Left renal pelvis (tissue), 4 donors: ENCODE results near the gene CYP39A1. TPM values are rescaled to one million over a fixed set of nuclear protein-coding genes. Genes with fewer than 3 reads are reported as not detected.
A peak's percentile ranks its signal among the peaks of the same experiment; 100 is the strongest.

Experiments used
- DNase-seq, 4 donors: peaks; one replicate each; pipeline ENCODE4 v3.0.0-alpha.2; 2013; ENCODE audit warnings: low read depth in 4 of 4, low spot score in 3 of 4
- polyA plus RNA-seq, 4 donors: library from polyadenylated mRNA; unstranded; fragments of 120-200 nt; gene quantifications; one replicate each; pipeline ENCODE4 v1.2.1, GENCODE V29; 2013; ENCODE audit not compliant: insufficient read length in 4 of 4

Gene CYP39A1, protein sequence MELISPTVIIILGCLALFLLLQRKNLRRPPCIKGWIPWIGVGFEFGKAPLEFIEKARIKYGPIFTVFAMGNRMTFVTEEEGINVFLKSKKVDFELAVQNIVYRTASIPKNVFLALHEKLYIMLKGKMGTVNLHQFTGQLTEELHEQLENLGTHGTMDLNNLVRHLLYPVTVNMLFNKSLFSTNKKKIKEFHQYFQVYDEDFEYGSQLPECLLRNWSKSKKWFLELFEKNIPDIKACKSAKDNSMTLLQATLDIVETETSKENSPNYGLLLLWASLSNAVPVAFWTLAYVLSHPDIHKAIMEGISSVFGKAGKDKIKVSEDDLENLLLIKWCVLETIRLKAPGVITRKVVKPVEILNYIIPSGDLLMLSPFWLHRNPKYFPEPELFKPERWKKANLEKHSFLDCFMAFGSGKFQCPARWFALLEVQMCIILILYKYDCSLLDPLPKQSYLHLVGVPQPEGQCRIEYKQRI
- polyA plus RNA-seq, result 10 to 100 TPM in 1 of 4 donors, 1 to 10 TPM in 3; 8.1 to 13.6 (median 8.7) TPM

DNA sequence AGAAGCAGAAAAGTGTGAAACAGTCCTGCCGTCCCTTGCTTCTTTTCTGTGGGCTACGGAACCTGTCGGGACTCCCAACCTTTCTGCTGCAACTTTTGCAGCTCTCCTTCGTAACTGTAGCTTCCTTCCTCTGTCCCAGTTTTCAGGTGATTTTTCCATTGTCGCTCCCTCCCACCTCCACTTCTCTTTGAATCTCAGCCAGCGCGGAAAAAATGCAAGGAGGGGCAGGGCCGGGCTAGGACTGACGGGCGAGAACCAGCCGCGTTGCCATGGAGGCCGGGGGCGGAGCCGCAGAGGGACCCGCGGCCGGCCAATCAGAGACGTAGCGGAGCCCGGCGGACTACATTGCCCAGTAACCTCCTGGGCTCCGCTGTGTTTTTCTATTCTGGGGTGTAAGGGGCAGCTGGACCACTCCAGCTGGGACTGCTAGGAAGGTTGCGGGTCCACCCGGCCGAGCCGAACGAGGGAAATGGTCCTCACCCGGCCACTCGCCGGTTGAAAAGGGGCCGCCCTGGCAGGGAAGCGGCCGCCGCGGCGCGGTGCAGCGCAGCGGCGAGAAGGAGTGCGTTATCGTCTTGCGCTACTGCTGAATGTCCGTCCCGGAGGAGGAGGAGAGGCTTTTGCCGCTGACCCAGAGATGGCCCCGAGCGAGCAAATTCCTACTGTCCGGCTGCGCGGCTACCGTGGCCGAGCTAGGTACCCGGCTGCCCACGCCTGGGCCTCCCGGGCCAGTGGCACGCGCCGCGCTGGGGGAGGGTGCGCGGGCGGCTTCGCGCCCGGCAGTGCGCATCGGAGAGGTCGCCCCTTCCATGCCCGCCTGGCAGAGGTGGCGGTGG lies at the start of gene CYP39A1, which contains the start of gene SLC25A27:
Gene CYP39A1 (minus strand): TSS at position 216 of the 836 bp plus-strand sequence. CDS start 236 bp downstream, outside the sequence.
Gene SLC25A27 (plus strand): TSS at position 373 of the 836 bp plus-strand sequence. CDS start 218 bp downstream, at position 591.
- peak; percentile 84 to 89 (median 86) for DNase-seq

DNA sequence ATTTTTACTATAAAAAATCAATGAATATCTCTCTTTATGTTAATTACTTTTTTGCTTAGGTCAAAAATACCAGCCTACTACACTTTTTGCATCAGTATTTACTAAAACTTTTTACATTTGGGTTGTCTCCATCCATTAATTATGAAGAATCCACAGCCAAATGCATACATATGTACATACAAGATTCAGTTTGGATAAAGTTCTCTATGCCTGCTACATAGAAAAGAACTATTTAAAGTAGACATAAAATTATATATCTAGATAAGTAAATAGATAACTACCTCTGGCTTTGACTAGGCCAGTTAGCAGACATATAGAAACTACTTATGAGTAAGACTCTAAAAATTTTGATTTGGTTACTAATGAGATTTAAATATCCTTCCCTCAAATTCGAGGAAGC lies 47.4 kb upstream of the CYP39A1 start:
- no peak for DNase-seq

DNA sequence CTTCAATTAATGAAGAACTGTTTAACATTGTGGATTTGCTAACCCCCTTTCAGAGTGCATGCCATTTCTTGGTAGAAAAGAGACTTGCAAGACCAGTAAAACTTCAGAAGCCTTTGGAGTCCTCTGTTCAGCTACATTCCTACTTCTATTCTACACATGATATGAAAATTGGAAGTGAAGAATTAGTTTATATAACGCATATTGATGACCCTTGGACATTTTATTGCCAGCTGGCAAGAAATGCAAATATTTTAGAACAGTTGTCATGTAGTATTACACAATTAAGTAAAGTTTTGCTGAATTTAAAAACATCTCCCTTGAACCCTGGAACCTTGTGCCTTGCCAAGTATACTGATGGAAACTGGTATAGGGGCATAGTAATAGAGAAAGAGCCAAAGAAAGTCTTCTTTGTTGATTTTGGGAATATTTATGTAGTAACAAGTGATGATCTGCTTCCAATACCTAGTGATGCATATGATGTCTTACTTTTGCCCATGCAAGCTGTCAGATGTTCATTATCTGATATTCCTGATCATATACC lies 38.4 kb upstream of the CYP39A1 start:
- no peak for DNase-seq

DNA sequence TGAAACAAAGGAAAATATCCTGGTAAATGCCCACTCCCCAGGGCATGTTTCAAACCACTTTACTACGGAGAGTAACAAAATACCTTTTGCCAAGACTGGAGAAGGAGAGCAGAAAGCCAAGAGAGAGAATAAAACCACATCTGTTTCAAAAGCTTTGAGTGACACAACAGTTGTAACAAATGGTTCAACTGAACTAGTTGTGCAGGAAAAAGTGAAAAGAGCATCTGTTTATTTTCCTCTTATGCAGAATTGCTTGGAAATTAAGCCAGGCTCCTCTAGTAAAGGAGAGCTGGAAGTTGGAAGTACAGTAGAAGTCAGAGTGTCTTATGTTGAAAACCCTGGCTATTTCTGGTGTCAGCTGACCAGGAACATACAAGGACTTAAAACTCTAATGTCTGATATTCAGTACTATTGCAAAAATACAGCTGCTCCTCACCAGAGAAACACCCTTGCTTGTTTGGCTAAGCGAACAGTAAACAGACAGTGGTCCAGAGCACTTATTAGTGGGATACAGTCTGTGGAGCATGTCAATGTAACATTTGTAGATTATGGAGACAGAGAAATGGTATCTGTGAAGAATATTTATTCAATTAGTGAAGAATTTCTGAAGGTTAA lies 37.6 kb upstream of the CYP39A1 start:
- no peak for DNase-seq

DNA sequence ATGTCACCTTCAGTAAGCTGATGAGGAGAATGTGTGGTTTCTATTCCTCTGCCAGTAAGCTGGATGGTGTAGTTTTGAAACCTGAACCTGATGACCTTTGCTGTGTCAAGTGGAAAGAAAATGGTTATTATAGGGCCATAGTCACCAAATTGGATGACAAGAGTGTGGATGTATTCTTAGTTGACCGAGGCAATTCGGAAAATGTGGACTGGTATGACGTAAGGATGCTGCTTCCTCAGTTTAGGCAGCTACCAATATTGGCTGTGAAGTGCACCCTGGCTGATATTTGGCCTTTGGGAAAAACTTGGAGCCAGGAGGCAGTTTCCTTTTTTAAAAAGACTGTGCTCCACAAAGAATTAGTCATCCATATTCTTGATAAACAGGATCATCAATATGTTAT lies 37.0 kb upstream of the CYP39A1 start:
- no peak for DNase-seq

DNA sequence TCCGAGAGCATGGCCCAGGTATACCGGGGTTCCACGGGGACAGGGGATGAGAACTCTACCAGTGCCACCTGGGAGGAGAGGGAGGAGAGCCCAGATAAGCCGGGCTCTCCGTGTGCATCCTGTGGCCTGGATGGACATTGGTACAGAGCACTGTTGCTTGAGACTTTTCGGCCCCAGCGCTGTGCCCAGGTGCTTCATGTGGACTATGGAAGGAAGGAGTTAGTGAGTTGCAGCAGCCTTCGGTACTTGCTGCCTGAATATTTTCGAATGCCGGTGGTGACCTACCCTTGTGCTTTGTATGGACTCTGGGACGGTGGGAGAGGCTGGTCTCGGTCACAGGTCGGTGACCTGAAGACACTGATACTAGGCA lies 36.3 kb upstream of the CYP39A1 start:
- no peak for DNase-seq

DNA sequence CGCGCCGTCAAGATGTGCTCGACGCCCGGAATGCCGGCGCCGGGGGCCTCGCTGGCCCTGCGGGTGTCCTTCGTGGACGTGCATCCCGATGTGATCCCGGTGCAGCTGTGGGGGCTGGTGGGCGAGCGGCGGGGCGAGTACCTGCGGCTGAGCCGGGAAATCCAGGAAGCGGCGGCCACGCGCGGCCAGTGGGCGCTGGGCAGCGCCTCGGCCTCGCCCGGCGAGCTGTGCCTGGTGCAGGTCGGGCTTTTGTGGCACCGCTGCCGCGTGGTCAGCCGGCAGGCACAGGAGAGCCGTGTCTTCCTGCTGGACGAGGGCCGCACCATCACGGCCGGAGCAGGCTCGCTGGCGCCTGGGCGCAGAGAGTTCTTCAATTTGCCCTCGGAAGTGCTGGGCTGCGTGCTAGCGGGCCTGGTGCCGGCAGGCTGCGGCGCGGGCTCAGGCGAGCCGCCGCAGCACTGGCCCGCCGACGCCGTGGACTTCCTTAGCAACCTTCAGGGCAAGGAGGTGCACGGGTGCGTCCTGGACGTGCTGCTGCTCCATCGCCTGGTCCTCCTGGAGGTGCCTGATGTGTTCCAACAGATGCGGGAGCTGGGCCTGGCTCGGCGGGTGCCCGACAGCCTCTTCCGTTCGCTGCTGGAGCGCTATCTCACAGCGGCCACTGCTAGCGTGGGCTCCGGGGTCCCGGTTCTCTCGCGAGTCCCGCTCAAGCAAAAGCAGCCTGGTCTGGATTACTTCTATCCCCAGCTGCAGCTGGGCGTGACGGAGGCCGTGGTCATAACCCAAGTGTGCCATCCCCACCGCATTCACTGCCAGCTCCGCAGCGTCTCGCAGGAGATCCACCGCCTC lies 35.7 kb upstream of the CYP39A1 start:
- DNase-seq, result no peak

DNA sequence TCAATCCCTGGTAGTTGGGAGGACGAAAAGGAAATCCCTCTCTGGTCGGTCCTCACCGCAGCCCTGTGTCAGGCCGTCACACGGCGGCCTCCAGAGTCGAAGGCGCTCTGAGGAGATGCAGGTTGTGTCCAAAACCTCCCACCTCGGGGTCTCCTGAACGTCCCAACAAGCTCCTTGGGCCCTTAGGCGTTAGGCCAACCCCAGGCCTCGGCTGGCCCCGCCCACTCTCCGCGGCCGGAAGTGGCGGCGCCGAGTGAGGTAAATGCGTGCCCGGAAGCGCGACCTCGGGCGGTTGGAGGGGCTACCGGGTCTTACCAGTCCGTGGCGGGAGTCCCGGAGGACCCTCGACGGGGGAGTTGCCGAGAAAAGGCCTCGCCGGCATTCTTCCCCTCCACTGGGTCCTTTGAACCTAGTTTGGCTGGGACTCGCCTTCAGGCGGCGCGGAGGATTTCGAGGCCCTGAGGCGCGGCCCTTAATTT lies 35.0 kb upstream of the CYP39A1 start, which contains the start of gene TDRD6:
Gene TDRD6 (plus strand): TSS at position 267 of the 479 bp plus-strand sequence. CDS start 244 bp downstream, outside the sequence.
- DNase-seq, result no peak

DNA sequence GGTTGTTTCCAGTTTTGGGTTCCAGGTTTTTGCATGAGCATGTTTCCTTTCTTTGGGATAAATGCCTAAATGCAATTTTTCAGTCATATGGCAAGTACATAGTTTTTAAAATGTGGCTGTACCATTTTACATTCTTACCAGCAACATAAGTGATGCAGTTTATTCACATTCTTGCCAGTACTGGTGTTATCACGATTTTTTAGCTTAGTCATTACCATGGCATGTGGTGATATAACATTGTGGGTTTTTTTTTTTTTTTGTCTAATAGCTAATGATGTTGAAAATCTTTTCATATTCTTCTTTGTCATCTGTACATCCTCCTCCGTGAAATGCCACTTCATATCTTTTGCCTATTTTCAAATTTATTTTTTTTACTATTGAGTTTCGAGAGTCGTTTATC lies 32.2 kb upstream of the CYP39A1 start:
- DNase-seq, result no peak

DNA sequence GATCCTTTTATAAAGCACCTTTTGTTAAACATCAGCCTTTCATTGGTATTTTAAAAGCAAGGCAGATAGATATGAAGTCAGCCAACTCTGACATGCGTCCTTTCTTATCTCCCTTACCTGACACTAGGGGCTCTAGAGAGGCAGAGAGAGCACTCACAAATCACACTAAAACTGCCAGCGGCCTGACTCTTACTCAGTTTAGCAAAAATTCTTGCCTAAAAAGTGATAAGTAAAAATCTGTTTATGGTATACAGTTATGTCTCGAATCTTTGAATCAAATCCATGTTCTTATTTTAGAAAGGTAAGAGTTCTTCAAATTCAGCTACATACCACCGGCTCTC lies 24.7 kb upstream of the CYP39A1 start:
- no peak for DNase-seq

DNA sequence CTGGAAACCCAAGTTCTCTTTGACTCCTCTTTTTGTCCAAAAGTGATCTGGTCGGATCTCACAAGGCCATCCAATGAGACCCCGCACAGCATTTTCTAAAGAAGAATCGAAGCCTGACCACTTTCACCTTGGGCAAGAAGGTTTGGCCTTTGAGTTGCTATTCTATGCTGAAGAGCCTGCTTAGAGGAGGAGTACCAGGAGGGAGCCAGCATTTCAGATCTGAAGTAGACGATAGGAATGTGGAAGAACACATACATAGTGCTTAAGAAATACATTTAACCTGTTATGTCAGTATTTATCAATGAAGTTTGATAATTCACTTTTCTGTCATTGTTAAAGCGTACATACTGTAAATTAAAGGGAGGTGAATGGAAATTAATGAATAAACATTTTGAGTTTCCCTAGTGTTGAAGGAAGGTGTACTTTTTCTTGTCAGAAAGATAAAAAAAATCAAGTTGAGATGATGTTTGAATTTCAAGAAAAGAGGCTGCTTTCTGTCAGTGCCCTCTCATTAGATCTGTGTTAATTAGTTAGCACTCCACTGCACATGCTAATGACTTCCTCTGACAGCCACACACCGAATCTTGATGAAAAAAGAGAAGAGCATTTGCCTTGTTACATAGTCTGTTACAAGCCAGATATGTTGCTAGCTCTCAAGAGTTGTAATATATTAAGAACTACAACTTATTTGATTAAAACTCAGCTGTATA lies 24.1 kb upstream of the CYP39A1 start:
- DNase-seq, result no peak

DNA sequence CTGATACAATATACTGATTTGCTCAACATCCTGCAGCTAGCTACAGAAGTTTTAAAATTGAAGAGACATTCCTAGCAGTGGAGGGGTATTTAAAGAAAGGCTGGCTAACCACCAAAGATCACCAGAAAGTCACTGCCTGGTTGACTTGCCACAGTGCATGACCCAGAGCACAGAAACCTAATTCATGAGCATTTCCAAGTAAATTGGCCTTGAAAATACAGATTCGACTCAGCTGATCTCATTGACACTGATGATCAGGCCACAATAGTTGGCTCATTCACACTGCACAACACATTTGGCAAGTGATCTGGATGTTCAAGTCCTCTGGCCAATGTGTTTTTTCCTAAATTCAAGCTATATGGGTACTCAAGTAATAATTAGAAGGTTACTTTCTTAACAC lies 21.8 kb upstream of the CYP39A1 start:
- no peak for DNase-seq

DNA sequence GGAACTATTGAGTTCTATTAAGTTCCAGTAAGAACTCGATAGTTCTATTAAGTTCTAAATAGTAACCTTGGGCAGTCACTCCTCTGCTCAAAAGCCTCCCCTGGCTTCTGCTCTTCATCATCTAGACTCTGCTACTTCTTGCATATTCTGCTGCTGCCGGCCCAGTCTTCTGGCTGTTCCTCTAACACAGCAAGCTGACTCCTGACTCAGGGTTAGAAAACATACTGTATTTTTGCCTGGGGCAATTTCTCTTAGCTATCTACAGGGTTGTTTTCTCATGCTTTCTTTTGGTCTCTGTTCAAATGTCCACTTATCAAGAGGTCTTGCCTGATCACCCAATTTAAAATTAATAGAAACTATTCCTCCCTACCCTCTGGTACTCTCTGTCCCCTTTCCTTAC lies 14.8 kb upstream of the CYP39A1 start:
- DNase-seq, result no peak

DNA sequence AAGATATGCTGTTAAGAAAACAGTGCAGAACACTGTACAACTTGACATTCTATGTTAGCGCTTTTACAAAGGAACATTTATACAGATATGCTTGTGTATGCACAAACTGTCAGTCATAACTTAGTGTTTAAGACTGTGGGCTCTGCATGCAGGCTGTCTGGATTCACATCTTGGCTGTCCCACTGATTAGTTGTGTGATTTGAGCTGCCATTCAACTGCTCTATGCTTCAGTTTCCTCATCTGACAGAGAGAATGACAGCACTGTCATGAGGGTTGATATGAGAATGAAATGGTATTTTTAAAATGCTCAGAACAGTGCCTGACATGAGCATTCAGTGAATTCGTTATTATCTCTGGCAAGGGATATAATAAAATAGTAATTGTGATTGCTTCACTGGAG lies 8.9 kb upstream of the CYP39A1 start:
- no peak for DNase-seq

DNA sequence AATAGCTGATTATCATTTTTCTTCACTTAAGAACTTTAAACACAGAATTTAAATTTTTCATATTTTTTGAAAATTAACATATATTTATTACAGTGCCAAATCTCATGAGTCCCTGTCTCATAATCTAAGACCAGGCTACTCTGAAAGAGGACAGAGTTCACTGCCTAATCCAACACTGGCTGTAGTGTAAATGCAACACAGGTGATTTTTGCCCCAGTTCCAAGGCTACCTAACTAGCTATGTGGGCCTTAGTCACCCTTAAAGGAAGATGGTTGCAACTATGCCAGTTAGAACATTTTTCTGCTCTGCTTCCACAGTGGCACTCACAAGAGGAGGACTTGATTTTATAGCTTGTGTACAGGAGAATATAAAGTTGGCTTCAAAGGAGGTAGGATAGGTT lies 5.0 kb upstream of the CYP39A1 start:
- no peak for DNase-seq

DNA sequence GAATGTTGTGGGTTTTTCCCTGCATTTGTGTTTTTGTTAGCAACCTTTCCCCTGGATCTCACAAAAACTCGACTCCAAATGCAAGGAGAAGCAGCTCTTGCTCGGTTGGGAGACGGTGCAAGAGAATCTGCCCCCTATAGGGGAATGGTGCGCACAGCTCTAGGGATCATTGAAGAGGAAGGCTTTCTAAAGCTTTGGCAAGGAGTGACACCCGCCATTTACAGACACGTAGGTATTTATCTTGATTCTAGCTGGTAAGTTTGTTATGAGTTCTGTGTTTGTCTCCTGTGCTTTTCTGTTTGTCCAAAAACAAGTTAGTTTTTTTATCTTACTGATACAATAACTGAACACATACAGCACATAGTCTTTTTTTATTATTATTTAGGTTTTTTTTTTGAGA lies 3.2 kb upstream of the CYP39A1 start:
- DNase-seq, result no peak

DNA sequence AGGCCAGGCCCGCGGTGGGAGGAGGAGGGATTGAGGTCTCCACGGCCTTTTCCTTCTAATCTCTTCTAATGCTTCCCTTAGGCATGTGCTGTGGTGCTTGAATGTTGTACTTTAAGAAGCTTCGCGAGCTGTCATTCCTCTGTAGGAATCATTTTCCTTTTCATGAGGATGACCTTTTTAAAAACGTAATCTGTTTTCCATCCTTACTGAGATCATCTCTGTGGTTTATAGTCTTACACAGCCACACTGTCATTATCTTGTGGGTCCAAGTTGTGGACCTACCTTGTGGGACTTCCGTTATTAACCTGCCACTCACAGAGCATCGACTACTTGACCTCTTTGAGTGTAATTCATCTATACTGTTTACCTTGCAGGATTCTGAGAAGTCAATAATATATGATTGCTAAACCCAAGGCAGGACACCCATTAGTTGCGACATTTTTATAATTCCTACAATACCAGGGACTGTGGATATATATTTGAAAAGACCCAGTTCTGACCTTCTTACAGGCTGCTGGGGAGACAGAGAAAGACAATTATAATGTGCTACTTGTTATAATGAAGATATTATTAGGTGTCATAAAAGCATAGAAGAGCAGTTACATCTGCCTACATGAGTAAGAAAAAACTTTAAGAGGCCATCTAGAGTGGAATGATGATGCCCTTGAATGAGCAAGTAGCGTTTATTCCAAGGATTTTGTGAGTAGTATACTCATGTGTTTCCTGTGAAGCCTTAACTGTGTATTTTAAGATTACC lies 999 bp upstream of the CYP39A1 start:
- DNase-seq, result no peak

DNA sequence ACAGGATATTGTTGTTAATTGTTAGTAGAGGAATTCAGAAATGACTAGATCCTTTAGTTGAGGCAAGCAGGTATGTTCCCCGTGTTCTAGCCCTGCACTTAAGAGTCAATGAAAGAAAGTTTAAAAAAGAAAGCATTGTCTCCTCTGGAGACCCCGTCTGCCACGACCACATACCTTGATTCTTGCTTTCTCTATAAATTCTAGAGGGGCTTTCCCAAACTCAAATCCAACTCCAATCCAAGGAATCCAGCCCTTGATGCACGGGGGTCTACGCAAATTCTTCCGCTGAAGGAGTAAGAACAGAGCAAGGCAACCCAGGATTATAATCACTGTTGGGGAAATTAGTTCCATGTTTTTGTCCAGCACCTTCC lies 401 bp downstream of the CYP39A1 start:
- DNase-seq, result peak in 1 of 4 donors; percentile 19
